NCI-H1417 treated with DMSO at 0.1 percent for 48 hours (cell line): Measurements from ENCODE around the gene GOLGA6L10.
"Not testable (repeated sequence)": the region's sequence is repeated elsewhere in the genome, so short reads cannot be mapped to it uniquely, and the experiment has no call there.

Experiments used
- DNase-seq: peaks from one replicate; lab custom pipeline; 2025; lab: John Stamatoyannopoulos, UW

The GOLGA6L10 gene, protein sequence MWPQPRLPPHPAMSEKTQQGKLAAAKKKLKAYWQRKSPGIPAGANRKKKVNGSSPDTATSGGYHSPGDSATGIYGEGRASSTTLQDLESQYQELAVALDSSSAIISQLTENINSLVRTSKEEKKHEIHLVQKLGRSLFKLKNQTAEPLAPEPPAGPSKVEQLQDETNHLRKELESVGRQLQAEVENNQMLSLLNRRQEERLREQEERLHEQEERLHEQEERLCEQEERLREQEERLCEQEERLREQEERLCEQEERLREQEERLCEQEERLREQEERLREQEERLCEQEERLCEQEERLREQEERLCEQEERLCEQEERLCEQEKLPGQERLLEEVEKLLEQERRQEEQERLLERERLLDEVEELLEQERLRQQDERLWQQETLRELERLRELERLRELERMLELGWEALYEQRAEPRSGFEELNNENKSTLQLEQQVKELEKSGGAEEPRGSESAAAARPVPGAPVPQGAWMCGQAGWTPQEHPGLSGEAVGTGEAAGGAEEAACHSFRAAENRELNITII

GRCh38 chr15:82349375-82349774 lies at the start of gene GOLGA6L10:
TSS of gene GOLGA6L10 (minus strand) at chr15:82349475. CDS start at chr15:82349375, 100 bp downstream.
- DNase-seq, result not testable (repeated sequence)

DNA sequence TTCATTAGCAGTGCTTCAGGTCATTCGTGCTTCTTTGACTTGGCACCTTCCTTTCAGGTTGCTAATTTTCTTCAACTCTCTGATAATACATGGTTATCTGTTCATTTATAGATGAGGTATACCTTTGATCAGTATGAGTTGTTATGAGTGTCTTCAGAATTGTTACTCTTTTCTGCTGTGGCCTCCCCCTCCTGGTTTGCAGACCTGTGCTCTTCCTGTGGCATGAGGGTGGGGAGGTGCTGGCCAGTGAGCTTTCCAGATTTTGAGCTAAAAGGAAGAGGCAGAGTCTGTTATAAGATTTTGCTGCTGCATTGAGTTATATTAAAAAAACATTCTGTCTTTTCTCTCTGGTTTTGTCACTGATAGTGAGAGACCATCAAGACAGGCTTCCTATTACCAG lies 49.5 kb upstream of the GOLGA6L10 start:
- no peak for DNase-seq

DNA sequence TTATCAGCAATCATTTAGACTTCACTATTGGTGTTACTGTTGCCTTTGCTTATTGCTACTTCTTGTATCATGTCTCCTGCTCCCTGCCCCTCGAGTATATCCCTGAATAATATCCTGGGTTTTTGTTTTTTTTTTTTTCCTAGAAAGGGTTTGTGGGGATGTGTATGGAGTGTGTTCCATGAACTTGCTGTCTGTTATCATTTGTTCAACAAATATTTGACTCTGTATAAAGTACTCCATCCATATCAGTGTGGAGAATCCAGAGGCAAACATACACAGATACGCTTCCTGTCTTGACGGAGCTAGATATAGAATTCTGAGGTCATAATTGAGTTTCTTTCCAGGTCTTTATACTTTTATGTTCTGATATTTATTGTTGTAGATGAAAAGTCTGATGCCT lies 48.5 kb upstream of the GOLGA6L10 start:
- DNase-seq, result no peak

GRCh38 chr15:82395788-82396187 lies 46.5 kb upstream of the GOLGA6L10 start:
- not testable (repeated sequence) for DNase-seq

DNA sequence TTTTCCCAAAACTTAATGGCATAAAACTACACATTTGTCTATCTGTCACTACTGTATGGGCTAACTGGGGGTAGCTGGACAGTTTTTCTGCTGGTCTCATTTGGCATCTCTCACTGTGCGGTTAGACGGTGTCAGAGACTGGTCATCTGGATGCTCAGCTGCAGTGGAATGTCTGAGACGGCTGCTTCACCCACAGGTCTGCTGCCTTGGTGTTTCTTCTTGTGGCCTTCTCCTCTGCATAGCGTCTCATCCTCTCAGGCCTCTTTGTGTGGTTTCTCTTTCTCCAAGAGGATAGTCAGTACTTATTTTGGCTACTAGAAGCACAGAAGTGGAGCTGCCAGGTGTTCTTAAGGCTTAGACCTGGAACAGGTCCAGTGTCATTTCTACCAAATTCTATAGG lies 44.4 kb upstream of the GOLGA6L10 start:
- no peak for DNase-seq

- DNase-seq, result not testable (repeated sequence)
These were observed 42.8 kb upstream of the GOLGA6L10 start for GRCh38 chr15:82392077-82392476.

- not testable (repeated sequence) for DNase-seq
These were observed 40.9 kb upstream of the GOLGA6L10 start for GRCh38 chr15:82390152-82390551.

DNA sequence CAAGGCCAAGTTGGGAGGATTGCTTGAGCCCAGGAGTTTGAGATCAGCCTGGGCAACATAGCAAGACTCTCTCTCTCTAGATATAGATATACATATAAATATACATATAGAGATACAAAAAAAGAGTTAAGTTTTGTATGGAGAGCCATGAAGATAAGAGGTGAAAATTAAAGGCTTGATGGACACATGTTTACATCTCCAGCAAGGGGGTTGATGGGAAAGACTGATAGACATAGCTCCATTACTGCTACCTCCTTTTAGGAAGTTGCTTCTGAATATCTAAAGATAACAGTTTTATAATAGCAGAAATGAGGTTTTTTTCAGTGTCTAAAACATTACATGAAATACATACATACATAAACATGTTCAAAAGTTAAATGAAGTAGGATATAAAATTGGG lies 37.9 kb upstream of the GOLGA6L10 start:
- not testable (repeated sequence) for DNase-seq

DNA sequence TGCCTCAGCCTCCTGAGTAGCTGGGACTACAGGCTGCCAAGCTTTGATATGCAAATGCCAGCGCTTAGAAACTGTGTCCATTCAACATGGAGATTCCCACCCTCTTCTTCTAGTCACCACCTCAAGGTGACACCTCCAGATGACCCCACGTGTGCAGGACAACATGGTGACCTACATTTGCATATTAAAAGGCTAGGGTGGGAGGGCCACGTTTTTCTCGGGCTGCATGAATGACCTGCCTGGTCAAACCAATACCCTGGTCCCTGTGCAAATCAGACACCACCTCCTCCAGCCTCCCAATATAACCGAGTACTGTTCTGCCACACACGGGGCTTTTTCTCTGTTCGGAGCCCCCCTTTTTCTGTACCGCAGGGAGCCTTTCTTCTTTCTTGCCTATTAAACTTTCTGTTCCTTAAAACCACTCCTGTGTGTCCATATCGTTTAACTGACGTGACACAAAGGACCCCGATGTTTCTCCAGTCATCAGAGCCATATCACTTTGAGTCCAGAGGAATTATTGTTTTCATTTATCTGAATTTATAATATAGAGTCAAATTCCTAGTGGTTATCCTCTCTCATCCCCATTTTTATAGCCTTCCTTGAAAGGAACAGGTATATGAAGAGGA lies 32.2 kb upstream of the GOLGA6L10 start:
- DNase-seq, result not testable (repeated sequence)

DNA sequence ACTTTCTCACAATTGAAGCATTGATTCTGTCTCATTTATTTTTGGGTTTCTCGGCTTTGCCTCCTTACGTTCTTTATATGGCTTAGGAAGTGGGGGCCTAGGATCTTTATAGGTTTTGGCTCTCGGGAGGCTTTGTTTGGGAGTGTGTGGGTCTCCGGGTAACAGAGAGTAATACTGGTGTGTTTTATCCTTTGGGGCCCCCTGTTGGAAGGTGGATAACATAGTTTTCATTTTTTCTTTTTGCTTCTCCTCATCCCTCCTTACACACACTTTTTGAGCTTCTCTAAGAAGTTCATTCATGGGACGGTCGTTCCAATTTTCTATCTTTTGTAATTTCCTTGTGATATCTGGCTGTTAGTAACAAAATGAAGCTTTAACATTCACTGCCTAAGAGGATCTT lies 30.3 kb upstream of the GOLGA6L10 start:
- not testable (repeated sequence) for DNase-seq

DNA sequence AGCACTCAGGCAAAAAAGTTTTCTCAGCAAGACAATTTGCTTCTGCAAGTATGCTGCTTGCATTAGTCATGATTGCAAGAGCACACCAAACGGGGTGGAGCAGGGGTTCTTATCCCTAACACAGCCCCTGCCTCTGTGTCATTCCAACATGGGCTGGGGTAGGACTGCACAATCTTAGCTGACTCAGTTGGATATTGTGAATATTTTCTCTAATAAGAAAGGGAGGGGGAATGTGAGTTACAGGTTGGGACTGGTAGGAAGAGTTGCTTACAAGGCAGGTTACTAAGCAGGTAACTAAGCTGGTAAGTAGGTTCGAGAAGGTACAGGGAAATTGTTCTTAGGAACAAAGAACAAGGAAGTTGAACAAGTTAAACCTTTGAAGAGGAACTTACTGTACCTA lies 24.4 kb upstream of the GOLGA6L10 start:
- DNase-seq, result not testable (repeated sequence)

DNA sequence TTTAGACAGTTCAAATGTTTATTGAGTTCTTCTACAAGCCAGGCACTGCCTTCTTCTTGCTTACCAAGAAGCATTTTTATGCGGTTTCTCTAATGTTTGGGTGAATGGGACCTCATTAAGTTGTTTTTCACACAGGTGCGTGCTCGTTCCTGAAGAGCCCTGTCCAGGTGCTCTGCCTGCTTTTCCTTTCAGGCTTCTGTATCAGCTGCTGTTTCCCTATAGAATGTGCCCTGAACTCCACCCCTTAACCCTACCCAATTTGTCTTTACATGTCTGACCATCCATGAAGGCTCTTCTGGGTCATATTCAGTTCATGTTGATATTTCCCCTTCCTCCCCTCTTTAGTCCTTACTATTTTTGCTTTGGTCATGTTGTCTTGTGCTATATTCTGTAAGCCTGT lies 22.4 kb upstream of the GOLGA6L10 start:
- no peak for DNase-seq

DNA sequence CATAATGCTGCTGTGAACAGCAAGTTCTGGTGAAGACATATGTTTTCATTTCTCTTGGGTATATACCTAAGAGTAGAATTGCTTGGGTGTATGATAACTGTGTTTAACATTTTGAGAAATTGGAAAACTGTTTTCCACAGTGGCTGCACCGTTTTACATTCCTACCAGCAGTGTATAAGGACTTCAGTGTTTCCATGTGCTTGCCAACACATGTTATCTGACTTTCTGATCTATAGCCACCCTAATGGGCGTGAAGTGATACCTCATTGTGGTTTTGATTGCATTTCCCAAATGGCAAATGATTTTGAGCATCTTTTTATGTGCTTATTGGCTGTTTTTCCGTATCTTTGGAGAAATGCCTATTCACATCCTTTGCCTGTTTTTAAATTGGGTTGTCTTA lies 18.5 kb upstream of the GOLGA6L10 start:
- not testable (repeated sequence) for DNase-seq

- not testable (repeated sequence) for DNase-seq
These were observed 16.5 kb upstream of the GOLGA6L10 start for GRCh38 chr15:82365692-82366323.

GRCh38 chr15:82364548-82364947 lies 15.3 kb upstream of the GOLGA6L10 start:
- not testable (repeated sequence) for DNase-seq

GRCh38 chr15:82362790-82363189 lies 13.5 kb upstream of the GOLGA6L10 start:
- not testable (repeated sequence) for DNase-seq

DNA sequence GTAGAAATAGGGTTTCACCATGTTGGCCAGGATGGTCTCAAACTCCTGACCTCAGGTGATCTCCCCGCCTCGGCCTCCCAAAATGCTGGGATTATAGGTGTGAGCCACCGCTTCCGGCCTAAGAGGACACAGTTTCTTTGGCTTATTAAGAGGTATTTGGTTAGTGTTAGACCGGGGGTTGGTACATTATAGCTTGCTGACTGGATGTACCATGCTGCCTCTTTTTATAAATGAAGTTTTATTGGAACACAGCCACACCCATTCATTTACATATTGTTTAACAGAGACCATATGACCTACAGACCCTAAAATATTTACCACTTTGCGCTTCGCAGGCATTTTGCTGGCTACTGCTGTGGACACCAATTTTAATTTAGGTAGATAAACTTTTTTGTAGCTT lies 11.3 kb upstream of the GOLGA6L10 start:
- DNase-seq, result not testable (repeated sequence)

GRCh38 chr15:82355055-82355454 lies 5.8 kb upstream of the GOLGA6L10 start:
- DNase-seq, result not testable (repeated sequence)

DNA sequence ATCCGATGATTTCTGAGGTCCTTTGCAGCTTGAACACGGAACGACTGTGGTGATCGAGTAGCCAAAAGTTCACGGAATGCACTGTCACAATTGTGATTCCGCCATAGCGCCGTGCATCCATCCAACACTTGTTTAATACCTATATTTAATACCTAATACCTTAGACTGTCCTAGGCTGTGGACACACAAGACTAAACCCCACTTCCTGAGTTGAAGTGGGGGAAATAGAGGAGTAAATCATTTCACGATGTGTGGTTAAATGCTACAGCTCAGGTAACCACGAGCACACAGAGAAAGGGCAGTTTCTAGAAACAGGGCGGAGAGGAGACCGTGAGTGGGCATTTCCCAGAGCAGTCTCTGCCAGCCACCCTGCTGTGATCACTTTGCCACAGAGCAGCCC lies 5.3 kb upstream of the GOLGA6L10 start:
- not testable (repeated sequence) for DNase-seq

- not testable (repeated sequence) for DNase-seq
These were observed 1.6 kb downstream of the GOLGA6L10 start for GRCh38 chr15:82347645-82348044.

- not testable (repeated sequence) for DNase-seq
These were observed 4.1 kb downstream of the GOLGA6L10 start for GRCh38 chr15:82345176-82345575.

GRCh38 chr15:82344421-82344820 lies 4.9 kb downstream of the GOLGA6L10 start:
- DNase-seq, result not testable (repeated sequence)
